Kidney (tissue), 14 donors: ENCODE results near the gene BARX1. TPM values are rescaled to one million over a fixed set of nuclear protein-coding genes. Genes with fewer than 3 reads are reported as not detected.

Experiments
- DNase-seq, 5 donors: peaks; one replicate each; pipeline ENCODE4 v3.0.0-alpha.2; 2013 to 2020
- FAIRE-seq: peaks from 2 replicates; lab custom pipeline; 2012; peaks lifted over from hg19 to GRCh38; lab: Jason Lieb, UNC
- H3K27ac ChIP-seq, 2 donors: one replicate each; pipeline ENCODE4 v1.7.0; 2013; ENCODE audit warnings: low read depth in 2 of 2, low read length in 2 of 2, inconsistent platforms in 1 of 2
- H3K27me3 ChIP-seq: one replicate; pipeline ENCODE4 v1.7.1; 2013; ENCODE audit warnings: low read length, inconsistent platforms; ENCODE audit not compliant: control insufficient read depth, insufficient read depth
- H3K36me3 ChIP-seq, 3 donors: one replicate each; pipeline versions ENCODE4 v1.7.0 to v1.7.1; 2013; ENCODE audit warnings: low read length in 3 of 3, control low read depth in 1 of 3, inconsistent platforms in 1 of 3; ENCODE audit not compliant: insufficient read depth in 3 of 3, control insufficient read depth in 2 of 3
- H3K4me1 ChIP-seq, 3 donors: one replicate each; pipeline versions ENCODE4 v1.7.0 to v1.7.1; 2013; ENCODE audit warnings: low read length in 3 of 3, inconsistent platforms in 1 of 3, low read depth in 1 of 3; ENCODE audit not compliant: control insufficient read depth in 2 of 3, insufficient read depth in 2 of 3
- H3K4me3 ChIP-seq, 3 donors: one replicate each; pipeline versions ENCODE4 v1.7.0 to v1.8.1; 2013; ENCODE audit warnings: low read length in 3 of 3, control low read depth in 1 of 3, inconsistent platforms in 1 of 3
- H3K9ac ChIP-seq, 3 donors: one replicate each; pipeline versions ENCODE4 v1.7.0 to v1.7.1; 2013; ENCODE audit warnings: low read length in 3 of 3, control low read depth in 1 of 3, inconsistent platforms in 1 of 3
- H3K9me3 ChIP-seq, 3 donors: one replicate each; pipeline versions ENCODE4 v1.7.0 to v1.7.1; 2013; ENCODE audit warnings: low read length in 3 of 3, control low read depth in 1 of 3, inconsistent platforms in 1 of 3; ENCODE audit not compliant: control insufficient read depth in 2 of 3, insufficient read depth in 1 of 3
- intact Hi-C: fragments of 100-400 bp; cut with DNase I; formaldehyde crosslinking; loops from one replicate; pipeline ENCODE4 v1.11.1; 2022
- polyA plus RNA-seq: library from polyadenylated mRNA; stranded (reverse); fragments of 350-450 nt; fragmentation: Illumina TruSeq; extraction: RNeasy Lipid Tissue Mini Kit (QIAGEN cat#74804); gene quantifications from one replicate; pipeline ENCODE4 v1.2.3, GENCODE V29; 2014; ENCODE audit warnings: low read depth, low replicate concordance; ENCODE audit not compliant: insufficient read depth
- total RNA-seq: library from RNA; stranded (reverse); fragmentation: NEBNext Ultra II Directional; extraction: Animal tissue kit (Norgen Biotek cat#: 25700); gene quantifications from one replicate; pipeline ENCODE4 v1.2.1, GENCODE V29; 2021
- TF ChIP-seq, protein P1 (sequence below): IDR thresholded peaks from 3 replicates; pipeline ENCODE4 v1.5.1; 2012; ENCODE audit warnings: mild to moderate bottlenecking, moderate library complexity, borderline replicate concordance; ENCODE audit not compliant: insufficient read depth; ENCODE audit errors: extremely low read depth
- donor health status: control.
- donor health status: control.
- donor health status: control.
- donor health status: control.
- donor health status: control.
- donor health status: DM: yes; HTN: yes; CAD: no.
- donor health status: Normal renal cell carcinoma (clear cell type).

Gene BARX1
- total and polyA plus RNA-seq, 2 donors from 2014 or later, result not detected

DNA sequence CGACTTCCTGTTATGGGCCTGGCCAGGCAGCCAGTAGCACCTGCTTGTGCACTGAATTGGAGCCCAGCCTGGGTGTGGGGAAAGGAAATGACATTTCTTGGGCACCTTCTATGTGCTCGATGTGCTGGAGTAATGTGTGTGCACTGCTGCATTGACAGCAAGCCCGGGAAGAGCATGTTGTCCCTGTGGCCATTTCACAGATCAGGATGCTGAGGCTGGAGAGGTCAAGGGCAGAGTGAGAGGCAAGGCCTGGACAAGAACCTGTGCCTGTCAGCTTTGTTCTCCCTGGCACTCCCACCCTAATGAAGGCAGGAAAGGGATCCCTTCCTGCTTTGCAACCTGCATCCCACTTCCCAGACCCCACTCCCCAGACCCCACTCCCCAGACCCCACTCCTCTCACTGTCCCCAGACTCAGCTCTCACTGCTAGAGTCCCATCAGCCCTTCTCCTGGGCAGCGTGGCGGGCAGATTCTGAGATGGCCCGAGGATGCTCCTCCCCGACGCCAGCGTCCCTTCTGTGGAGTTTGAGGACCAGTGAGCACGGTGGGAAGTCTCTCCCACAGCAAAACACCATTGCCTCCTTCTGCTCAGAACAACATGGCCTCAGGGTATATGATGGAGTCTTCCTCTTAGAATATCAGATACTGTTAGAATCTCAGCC lies 49.6 kb downstream of the BARX1 start:
- FAIRE-seq (no peak), DNase-seq (peak in 1 of 5 donors; percentile 16)
- Histone ChIP-seq H3K4me1 (no peaks in the 10 kb centered on the region), H3K27ac (no peak overlapping the region), H3K9me3 (no peaks in the 10 kb centered on the region), H3K27me3 (no peaks in the 10 kb centered on the region), H3K4me3 (no peak overlapping the region), H3K36me3 (no peaks in the 10 kb centered on the region), H3K9ac (no peak overlapping the region)
- intact Hi-C loops, result no loop called here
- TF ChIP-seq, protein P1, sequence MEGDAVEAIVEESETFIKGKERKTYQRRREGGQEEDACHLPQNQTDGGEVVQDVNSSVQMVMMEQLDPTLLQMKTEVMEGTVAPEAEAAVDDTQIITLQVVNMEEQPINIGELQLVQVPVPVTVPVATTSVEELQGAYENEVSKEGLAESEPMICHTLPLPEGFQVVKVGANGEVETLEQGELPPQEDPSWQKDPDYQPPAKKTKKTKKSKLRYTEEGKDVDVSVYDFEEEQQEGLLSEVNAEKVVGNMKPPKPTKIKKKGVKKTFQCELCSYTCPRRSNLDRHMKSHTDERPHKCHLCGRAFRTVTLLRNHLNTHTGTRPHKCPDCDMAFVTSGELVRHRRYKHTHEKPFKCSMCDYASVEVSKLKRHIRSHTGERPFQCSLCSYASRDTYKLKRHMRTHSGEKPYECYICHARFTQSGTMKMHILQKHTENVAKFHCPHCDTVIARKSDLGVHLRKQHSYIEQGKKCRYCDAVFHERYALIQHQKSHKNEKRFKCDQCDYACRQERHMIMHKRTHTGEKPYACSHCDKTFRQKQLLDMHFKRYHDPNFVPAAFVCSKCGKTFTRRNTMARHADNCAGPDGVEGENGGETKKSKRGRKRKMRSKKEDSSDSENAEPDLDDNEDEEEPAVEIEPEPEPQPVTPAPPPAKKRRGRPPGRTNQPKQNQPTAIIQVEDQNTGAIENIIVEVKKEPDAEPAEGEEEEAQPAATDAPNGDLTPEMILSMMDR, result no peak

DNA sequence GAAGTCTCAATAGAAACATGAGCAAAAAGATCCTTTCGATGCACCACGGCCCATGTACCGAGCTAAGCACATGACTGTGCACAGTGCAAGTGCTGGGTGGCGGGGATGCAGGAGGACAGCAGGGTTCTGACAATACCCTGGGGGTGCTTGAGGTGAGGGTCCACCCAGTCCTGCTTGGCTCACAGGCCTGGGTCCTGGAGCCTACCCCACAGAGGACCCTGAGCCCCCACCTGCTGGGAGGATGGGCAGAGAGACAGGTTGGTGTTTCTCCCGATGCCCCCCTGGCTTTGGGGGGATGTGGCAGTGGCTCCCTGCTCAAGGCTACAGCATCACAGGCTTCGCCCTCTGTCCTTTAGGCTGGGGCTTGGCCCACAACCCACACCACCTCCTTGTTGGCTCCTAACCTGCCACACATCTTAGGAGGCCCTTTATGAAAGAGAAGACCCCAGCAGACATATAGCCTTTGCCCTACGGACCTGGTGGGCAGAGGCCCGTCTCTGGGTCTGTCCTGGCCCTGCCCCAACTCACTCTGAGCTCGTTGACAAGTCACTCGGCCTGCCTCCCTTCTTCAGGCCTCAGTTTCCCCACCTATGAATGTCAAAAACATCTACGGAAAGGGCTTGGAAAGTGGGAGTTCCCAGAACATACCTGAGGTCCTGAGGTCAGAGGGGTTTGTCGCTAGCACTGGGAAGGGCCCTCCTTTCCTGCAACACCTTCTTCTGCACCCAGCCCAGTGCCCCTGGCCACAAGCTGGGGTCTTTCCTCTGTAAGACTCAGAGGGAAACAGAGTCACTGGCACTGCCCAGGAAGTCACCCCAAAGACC lies 50.3 kb downstream of the BARX1 start:
- TF ChIP-seq, protein P1, result no peak
- no peaks in the 10 kb centered on the region for H3K27me3 ChIP-seq
- FAIRE-seq (no peak), DNase-seq (peak in 1 of 5 donors; percentile 22)
- H3K9me3 ChIP-seq, result no peaks in the 10 kb centered on the region
- H3K36me3 ChIP-seq, result no peaks in the 10 kb centered on the region
- no peak overlapping the region for H3K4me3 ChIP-seq
- no peak overlapping the region for H3K9ac ChIP-seq
- intact Hi-C loops, result no loop called here
- H3K27ac ChIP-seq, result no peak overlapping the region
- no peaks in the 10 kb centered on the region for H3K4me1 ChIP-seq

DNA sequence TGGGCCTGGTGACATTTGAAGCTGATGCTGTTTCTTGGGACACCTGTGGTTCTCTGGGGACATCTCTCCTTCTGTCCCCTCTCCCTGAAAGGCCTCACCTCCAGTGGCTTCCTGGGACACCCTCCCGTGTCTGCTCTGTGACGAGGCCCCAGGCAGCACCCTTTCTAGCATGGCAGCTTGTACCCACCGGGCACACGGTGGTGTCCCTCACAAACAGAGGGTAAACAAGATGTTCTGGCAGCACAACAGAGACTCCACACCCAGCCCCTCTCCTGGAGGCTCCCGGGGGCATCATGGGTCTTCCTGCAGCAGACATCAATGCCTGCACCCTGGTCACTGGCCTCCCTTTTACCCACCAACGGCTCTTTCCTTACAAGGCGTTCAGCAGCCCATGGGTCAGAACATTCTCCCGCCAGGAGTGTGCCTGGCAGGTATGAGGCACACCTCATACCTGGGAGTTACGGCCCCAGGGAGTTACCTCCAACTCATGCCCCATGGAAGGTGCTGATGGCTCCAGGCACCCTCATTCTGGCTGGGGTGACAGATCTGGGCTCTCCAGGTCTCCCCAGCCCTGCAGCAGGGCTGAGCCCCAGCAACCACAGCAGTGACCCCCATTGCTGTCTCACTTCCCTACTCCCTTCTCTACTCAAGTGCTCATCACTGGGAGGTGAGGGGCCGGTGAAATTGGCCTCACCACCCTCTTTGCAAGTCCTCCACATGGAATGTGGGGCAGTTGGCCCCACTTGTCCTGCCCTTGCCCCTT lies 51.1 kb downstream of the BARX1 start:
- Histone ChIP-seq H3K4me1 (no peaks in the 10 kb centered on the region), H3K9me3 (no peaks in the 10 kb centered on the region), H3K27ac (no peak overlapping the region), H3K4me3 (no peak overlapping the region), H3K36me3 (no peaks in the 10 kb centered on the region), H3K27me3 (no peaks in the 10 kb centered on the region), H3K9ac (no peak overlapping the region)
- DNase-seq (peak in 1 of 5 donors; percentile 22), FAIRE-seq (no peak)
- TF ChIP-seq, protein P1, result no peak
- intact Hi-C loops, result no loop called here
